ENCODE measurements around the gene ADTRP. TPM values are rescaled to one million over a fixed set of nuclear protein-coding genes. Genes with fewer than 3 reads are reported as not detected.

Gene ADTRP
- total RNA-seq, 1 donor from 2014 or later: 13.2 TPM

GRCh38 chr6:11727998-11728961, 50.3 kb downstream of the ADTRP start:
- no peak for DNase-seq (ENCODE audit: low read depth, low spot score)

- DNase-seq (ENCODE audit: low read depth, low spot score): no peak
Measured at GRCh38 chr6:11727346-11727997, 51.1 kb downstream of the ADTRP start.

GRCh38 chr6:11724286-11724685, 54.3 kb downstream of the ADTRP start:
- DNase-seq (ENCODE audit: low read depth, low spot score): no peak

- DNase-seq (ENCODE audit: low read depth, low spot score): no peak
Measured at GRCh38 chr6:11722805-11723631, 55.6 kb downstream of the ADTRP start.

GRCh38 chr6:11722220-11722619, 56.4 kb downstream of the ADTRP start:
- DNase-seq (ENCODE audit: low read depth, low spot score): no peak

GRCh38 chr6:11718463-11718862, 60.1 kb downstream of the ADTRP start:
- DNase-seq (ENCODE audit: low read depth, low spot score): no peak

- no peak for DNase-seq (ENCODE audit: low read depth, low spot score)
Measured at GRCh38 chr6:11718031-11718430, 60.6 kb downstream of the ADTRP start.

GRCh38 chr6:11714798-11715285, 63.8 kb downstream of the ADTRP start:
- no peak for DNase-seq (ENCODE audit: low read depth, low spot score)

GRCh38 chr6:11714116-11714797, 64.3 kb downstream of the ADTRP start:
- DNase-seq (ENCODE audit: low read depth, low spot score): no peak

- no peak for DNase-seq (ENCODE audit: low read depth, low spot score)
Measured at GRCh38 chr6:11712760-11713159, 65.8 kb downstream of the ADTRP start.

GRCh38 chr6:11711984-11712711, 66.5 kb downstream of the ADTRP start:
- no peak for DNase-seq (ENCODE audit: low read depth, low spot score)

GRCh38 chr6:11711003-11711983, 67.3 kb downstream of the ADTRP start:
- DNase-seq (ENCODE audit: low read depth, low spot score): no peak

GRCh38 chr6:11710311-11710761, 68.3 kb downstream of the ADTRP start:
- DNase-seq (ENCODE audit: low read depth, low spot score): no peak

- no peak for DNase-seq (ENCODE audit: low read depth, low spot score)
Measured at GRCh38 chr6:11706171-11706570, 72.4 kb downstream of the ADTRP start.

- DNase-seq (ENCODE audit: low read depth, low spot score): no peak
Measured at GRCh38 chr6:11705483-11705882, 73.1 kb downstream of the ADTRP start.

GRCh38 chr6:11705069-11705468, 73.5 kb downstream of the ADTRP start:
- no peak for DNase-seq (ENCODE audit: low read depth, low spot score)

- no peak for DNase-seq (ENCODE audit: low read depth, low spot score)
Measured at GRCh38 chr6:11703725-11704124, 74.9 kb downstream of the ADTRP start.

GRCh38 chr6:11702500-11703130, 76.0 kb downstream of the ADTRP start:
- no peak for DNase-seq (ENCODE audit: low read depth, low spot score)

GRCh38 chr6:11702089-11702488, 76.5 kb downstream of the ADTRP start:
- no peak for DNase-seq (ENCODE audit: low read depth, low spot score)
